Colonic mucosa (tissue), 4 donors: ENCODE results near the gene WWOX. TPM values are rescaled to one million over a fixed set of nuclear protein-coding genes. Genes with fewer than 3 reads are reported as not detected.

Experiments
- DNase-seq: peaks from one replicate; pipeline ENCODE4 v3.0.0-alpha.2; 2020
- H3K27ac ChIP-seq: fragments of 200-600 bp; one replicate; pipeline ENCODE4 v1.8.0; 2021
- H3K27me3 ChIP-seq: fragments of 200-600 bp; one replicate; pipeline ENCODE4 v1.8.0; 2021
- H3K36me3 ChIP-seq: fragments of 200-600 bp; one replicate; pipeline ENCODE4 v1.8.0; 2021
- H3K4me1 ChIP-seq: fragments of 200-600 bp; one replicate; pipeline ENCODE4 v1.8.0; 2021; ENCODE audit warnings: mild to moderate bottlenecking
- H3K4me3 ChIP-seq: fragments of 200-600 bp; one replicate; pipeline ENCODE4 v1.8.0; 2021
- H3K9ac ChIP-seq, 2 donors: one replicate each; pipeline ENCODE4 v1.7.0; 2013; ENCODE audit warnings: control low read depth in 2 of 2, low read depth in 2 of 2, low read length in 2 of 2
- H3K9me3 ChIP-seq: fragments of 200-600 bp; one replicate; pipeline ENCODE4 v1.8.0; 2021
- CTCF ChIP-seq: fragments of 200-600 bp; IDR thresholded peaks from one replicate; pipeline ENCODE4 v1.8.0; 2022; ENCODE audit warnings: antibody characterized with exemption, mild to moderate bottlenecking
- intact Hi-C: fragments of 100-400 bp; cut with DNase I; formaldehyde crosslinking; loops from one replicate; pipeline ENCODE4 v1.14.1; 2022
- total RNA-seq, 2 donors: library from RNA; stranded (reverse); fragmentation: NEBNext Ultra II Directional in 1 of 2; extraction: Animal tissue kit (Norgen Biotek cat#: 25700) in 1 of 2; gene quantifications; one replicate each; pipeline ENCODE4 v1.2.1, GENCODE V29; 2021
- donor health status: healthy.
- donor health status: DM: no; HTN: no; CAD: no.
- donor health status: DM: no; HTN: no; CAD: no.

WWOX gene
- total RNA-seq, 2 donors from 2014 or later: 7.2 to 11.0 TPM

- intact Hi-C loops: no loop called here
- no peak for TF ChIP-seq CTCF
- H3K9me3 ChIP-seq: no peaks in the 10 kb centered on the region
- H3K27me3 ChIP-seq: no peaks in the 10 kb centered on the region
- no peaks in the 10 kb centered on the region for H3K36me3 ChIP-seq
- no peak overlapping the region for H3K27ac ChIP-seq
- H3K4me1 ChIP-seq: no peaks in the 10 kb centered on the region
- H3K9ac ChIP-seq: no peak overlapping the region
- H3K4me3 ChIP-seq: no peak overlapping the region
- DNase-seq: no peak
Measured at GRCh38 chr16:78425891-78426510, 326.5 kb downstream of the WWOX start.

GRCh38 chr16:78428193-78428592, 328.7 kb downstream of the WWOX start:
- TF ChIP-seq CTCF: no peak
- H3K27ac ChIP-seq: no peak overlapping the region
- H3K36me3 ChIP-seq: no peaks in the 10 kb centered on the region
- no peak for DNase-seq
- intact Hi-C loops: no loop called here
- no peaks in the 10 kb centered on the region for H3K4me1 ChIP-seq
- no peak overlapping the region for H3K4me3 ChIP-seq
- no peaks in the 10 kb centered on the region for H3K27me3 ChIP-seq
- no peaks in the 10 kb centered on the region for H3K9me3 ChIP-seq
- H3K9ac ChIP-seq: no peak overlapping the region

GRCh38 chr16:78430281-78430680, 330.8 kb downstream of the WWOX start:
- Histone ChIP-seq H3K27me3 (no peaks in the 10 kb centered on the region), H3K9me3 (no peaks in the 10 kb centered on the region), H3K4me1 (no peaks in the 10 kb centered on the region), H3K4me3 (no peak overlapping the region), H3K9ac (no peak overlapping the region), H3K27ac (no peak overlapping the region), H3K36me3 (no peaks in the 10 kb centered on the region)
- intact Hi-C loops: loop anchor here (10.0 kb wide), 1 partner anchor 305 kb away; no protein-coding TSS in a partner anchor
- no peak for TF ChIP-seq CTCF
- no peak for DNase-seq

GRCh38 chr16:78431004-78431670, 331.7 kb downstream of the WWOX start:
- Histone ChIP-seq H3K36me3 (no peaks in the 10 kb centered on the region), H3K27me3 (no peaks in the 10 kb centered on the region), H3K9me3 (no peaks in the 10 kb centered on the region), H3K9ac (no peak overlapping the region), H3K4me1 (no peaks in the 10 kb centered on the region), H3K27ac (no peak overlapping the region), H3K4me3 (no peak overlapping the region)
- intact Hi-C loops: loop anchor here (10.0 kb wide), 1 partner anchor 306 kb away; no protein-coding TSS in a partner anchor
- no peak for TF ChIP-seq CTCF
- DNase-seq: no peak

- intact Hi-C loops: loop anchor here (10.0 kb wide), 1 partner anchor 307 kb away; no protein-coding TSS in a partner anchor
- Histone ChIP-seq H3K9ac (no peak overlapping the region), H3K9me3 (no peaks in the 10 kb centered on the region), H3K4me1 (no peaks in the 10 kb centered on the region), H3K27ac (no peak overlapping the region), H3K27me3 (no peaks in the 10 kb centered on the region), H3K36me3 (no peaks in the 10 kb centered on the region), H3K4me3 (no peak overlapping the region)
- DNase-seq: no peak
- no peak for TF ChIP-seq CTCF
Measured at GRCh38 chr16:78431701-78432100, 332.2 kb downstream of the WWOX start.
